ENCODE results near the gene SLC38A4.

GRCh38 chr12:46843811-46844210, 18.0 kb upstream of the SLC38A4 start:
- TF ChIP-seq CTCF (IDR thresholded peaks at IDR 0.05; ENCODE audit: insufficient read depth, low read length, poor library complexity, severe bottlenecking) (no peak), EZH2phosphoT487 (conservative IDR thresholded peaks at IDR 0.05; ENCODE audit: low read length) (no peak)
